Measurements from ENCODE around the gene ECHS1.

DNA sequence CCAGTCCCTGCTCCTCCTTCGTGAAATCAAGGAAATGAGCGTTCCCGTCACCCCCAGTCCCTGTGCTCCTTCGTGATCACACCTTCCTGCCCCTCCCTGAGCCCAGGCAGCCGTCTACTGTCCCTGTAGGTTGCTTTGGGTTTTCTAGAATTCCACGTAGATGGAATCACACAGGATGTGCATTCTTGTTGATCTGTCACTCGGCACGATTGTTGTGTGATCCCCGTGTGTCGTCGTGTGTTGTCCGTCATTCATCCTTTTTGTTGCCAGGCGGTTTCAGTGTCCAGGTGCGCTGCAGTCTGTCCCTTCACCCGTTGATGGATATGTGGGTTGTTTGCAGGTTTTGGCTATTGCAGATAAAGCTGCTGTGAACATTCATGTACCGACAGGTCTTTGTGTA, 30.2 kb upstream of the ECHS1 start:
- TF ChIP-seq, protein P1, sequence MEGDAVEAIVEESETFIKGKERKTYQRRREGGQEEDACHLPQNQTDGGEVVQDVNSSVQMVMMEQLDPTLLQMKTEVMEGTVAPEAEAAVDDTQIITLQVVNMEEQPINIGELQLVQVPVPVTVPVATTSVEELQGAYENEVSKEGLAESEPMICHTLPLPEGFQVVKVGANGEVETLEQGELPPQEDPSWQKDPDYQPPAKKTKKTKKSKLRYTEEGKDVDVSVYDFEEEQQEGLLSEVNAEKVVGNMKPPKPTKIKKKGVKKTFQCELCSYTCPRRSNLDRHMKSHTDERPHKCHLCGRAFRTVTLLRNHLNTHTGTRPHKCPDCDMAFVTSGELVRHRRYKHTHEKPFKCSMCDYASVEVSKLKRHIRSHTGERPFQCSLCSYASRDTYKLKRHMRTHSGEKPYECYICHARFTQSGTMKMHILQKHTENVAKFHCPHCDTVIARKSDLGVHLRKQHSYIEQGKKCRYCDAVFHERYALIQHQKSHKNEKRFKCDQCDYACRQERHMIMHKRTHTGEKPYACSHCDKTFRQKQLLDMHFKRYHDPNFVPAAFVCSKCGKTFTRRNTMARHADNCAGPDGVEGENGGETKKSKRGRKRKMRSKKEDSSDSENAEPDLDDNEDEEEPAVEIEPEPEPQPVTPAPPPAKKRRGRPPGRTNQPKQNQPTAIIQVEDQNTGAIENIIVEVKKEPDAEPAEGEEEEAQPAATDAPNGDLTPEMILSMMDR (IDR thresholded peaks at IDR 0.05 in 4 of 5, conservative IDR thresholded peaks at IDR 0.05 in 1 of 5): no peak
- no peak for TF ChIP-seq POLR2A (IDR thresholded peaks at IDR 0.05)

Data from gastrocnemius medialis (tissue), 4 donors.